Stomach (tissue), 9 donors: Measurements from ENCODE around the gene PFKL. TPM values are rescaled to one million over a fixed set of nuclear protein-coding genes. Genes with fewer than 3 reads are reported as not detected.
A peak's percentile ranks its signal among the peaks of the same experiment; 100 is the strongest.
"Not testable (repeated sequence)": the region's sequence is repeated elsewhere in the genome, so short reads cannot be mapped to it uniquely, and the experiment has no call there.

ENCODE experiments used
- DNase-seq, 2 donors: peaks; one replicate each; pipeline versions ENCODE4 v3.0.0 to v3.0.0-alpha.2; 2013 to 2019
- H3K27ac ChIP-seq, 5 donors: fragments of 200-600 bp in 4 of 5; sonication (generic) in 4 of 5; one replicate each; pipeline ENCODE4 v1.5.1; 2013 to 2019; ENCODE audit warnings: mild to moderate bottlenecking in 1 of 5, moderate library complexity in 1 of 5
- H3K27me3 ChIP-seq, 3 donors: fragments of 200-600 bp; sonication (generic); one replicate each; pipeline ENCODE4 v1.5.1; 2017 to 2019; ENCODE audit warnings: mixed run types in 1 of 3
- H3K36me3 ChIP-seq, 4 donors: fragments of 200-600 bp; sonication (generic); 1 replicate in 3 of 4; 2 replicates in 1 of 4; pipeline ENCODE4 v1.5.1; 2016 to 2019
- H3K4me1 ChIP-seq, 4 donors: fragments of 200-600 bp; sonication (generic); one replicate each; pipeline ENCODE4 v1.5.1; 2016 to 2019
- H3K4me3 ChIP-seq, 4 donors: fragments of 200-600 bp; sonication (generic) in 3 of 4; one replicate each; pipeline ENCODE4 v1.5.1; 2016 to 2019; ENCODE audit warnings: mild to moderate bottlenecking in 1 of 4
- H3K9me3 ChIP-seq, 4 donors: fragments of 200-600 bp; sonication (generic); one replicate each; pipeline ENCODE4 v1.5.1; 2016 to 2019
- CTCF ChIP-seq, 7 experiments: fragments of 450-650 bp in 4 of 7; fragments of 200-600 bp in 3 of 7; sonication (generic) in 3 of 7; IDR thresholded peaks; one replicate each; pipeline ENCODE4 v1.5.1; 2016 to 2019; ENCODE audit warnings: antibody characterized with exemption in 7 of 7, control low read depth in 2 of 7, mild to moderate bottlenecking in 1 of 7
- EP300 ChIP-seq: sonication (generic); formaldehyde crosslinking; IDR thresholded peaks from one replicate; pipeline ENCODE4 v1.6.1; 2017; ENCODE audit warnings: antibody characterized with exemption
- POLR2A ChIP-seq, 4 donors: fragments of 450-650 bp; IDR thresholded peaks; one replicate each; pipeline ENCODE4 v1.6.1; 2016; ENCODE audit warnings: antibody characterized with exemption in 4 of 4, control low read depth in 2 of 4, mild to moderate bottlenecking in 1 of 4, moderate library complexity in 1 of 4
- POLR2AphosphoS5 ChIP-seq, 3 donors: sonication (generic); formaldehyde crosslinking; IDR thresholded peaks; one replicate each; pipeline ENCODE4 v1.6.1; 2016; ENCODE audit warnings: antibody characterized with exemption in 3 of 3
- WGBS, 5 donors: extraction: QIAGEN DNeasy Blood & Tissue Kit in 3 of 5; methylation state at CpG; one replicate each; pipeline versions ENCODE4 v1.1.5 to v1.1.7; 2013 to 2018; 5-methylcytosine and 5-hydroxymethylcytosine counted together
- intact Hi-C: fragments of 100-400 bp; cut with DNase I; formaldehyde crosslinking; loops from one replicate; pipeline ENCODE4 v1.15.1; 2023; ENCODE audit warnings: low total_unique reads
- polyA plus RNA-seq, 3 donors: library from polyadenylated mRNA; stranded (reverse); fragments of 200-250 nt; gene quantifications; one replicate each; pipeline ENCODE4 v1.2.3, GENCODE V29; 2013
- total RNA-seq, 5 donors: library from RNA; depleted of rRNA; stranded (reverse); fragments of >200 nt; gene quantifications; one replicate each; pipeline versions ENCODE4 v1.1.0 to v1.2.3, GENCODE V29; 2014 to 2016
- donor health status: healthy with polysubstance abuse.
- donor health status: Bipolar disorder and iron deficiency.
- donor health status: healthy.

Gene PFKL
- total and polyA plus RNA-seq, 8 donors, result 83.0 to 283 (median 130) TPM

GRCh38 chr21:44360159-44360558 lies 60.3 kb downstream of the PFKL start:
- intact Hi-C loops, result no loop called here
- H3K27me3 ChIP-seq, result peaks cover 0 to 22% (median 0%) of the 10 kb centered on the region in 3 donors
- WGBS, 5 donors, result 44 to 55% (median 45%) methylated on average over 8 of the region's 8 CpGs

GRCh38 chr21:44361903-44362302 lies 62.0 kb downstream of the PFKL start:
- WGBS, 5 donors, result 85 to 92% (median 89%) methylated on average over 5 of the region's 5 CpGs
- Histone ChIP-seq H3K9me3 (peaks cover 0 to 19% (median 16%) of the 10 kb centered on the region in 4 donors), H3K27me3 (peaks cover 0 to 25% (median 3%) of the 10 kb centered on the region in 3 donors)
- H3K4me1 ChIP-seq, H3K36me3 ChIP-seq, H3K27ac ChIP-seq, H3K4me3 ChIP-seq, intact Hi-C loops, DNase-seq: not testable (repeated sequence)

More at GRCh38 chr21:44360159-44360558, 60.3 kb downstream of the PFKL start:
- no peak overlapping the region for H3K4me3 ChIP-seq
- DNase-seq, result no peak
- H3K4me1 ChIP-seq, result peaks cover 0 to 2% (median 0%) of the 10 kb centered on the region in 4 donors
- TF ChIP-seq CTCF (IDR thresholded peaks at IDR 0.05) (no peak), POLR2AphosphoS5 (IDR thresholded peaks at IDR 0.05) (no peak), POLR2A (IDR thresholded peaks at IDR 0.05) (no peak), EP300 (no peak)
- peak overlapping the region in 2 of 5 donors; percentile 22 to 28 for H3K27ac ChIP-seq
- H3K9me3 ChIP-seq, result peaks cover 0 to 19% (median 16%) of the 10 kb centered on the region in 4 donors
- H3K36me3 ChIP-seq, result peaks cover 0 to 6% (median 0%) of the 10 kb centered on the region in 4 donors

GRCh38 chr21:44363278-44363677 lies 63.4 kb downstream of the PFKL start:
- Histone ChIP-seq H3K4me1 (no peaks in the 10 kb centered on the region), H3K27me3 (peaks cover 0 to 29% (median 3%) of the 10 kb centered on the region in 3 donors), H3K9me3 (peaks cover 0 to 19% (median 16%) of the 10 kb centered on the region in 4 donors), H3K4me3 (no peak overlapping the region), H3K36me3 (no peaks in the 10 kb centered on the region), H3K27ac (no peak overlapping the region)
- no peak for DNase-seq
- WGBS, 5 donors, result 91 to 100% (median 93%) methylated on average over 1 of the region's 1 CpG
- intact Hi-C loops, result no loop called here
- TF ChIP-seq POLR2A (IDR thresholded peaks at IDR 0.05) (no peak), POLR2AphosphoS5 (IDR thresholded peaks at IDR 0.05) (no peak), EP300 (no peak), CTCF (IDR thresholded peaks at IDR 0.05) (no peak)

- no peak for DNase-seq
- H3K27me3 ChIP-seq, result peaks cover 0 to 40% (median 9%) of the 10 kb centered on the region in 3 donors
- TF ChIP-seq POLR2A (IDR thresholded peaks at IDR 0.05) (no peak), POLR2AphosphoS5 (IDR thresholded peaks at IDR 0.05) (no peak), EP300 (no peak), CTCF (IDR thresholded peaks at IDR 0.05) (no peak)
- H3K4me1 ChIP-seq, result peaks cover 0 to 6% (median 3%) of the 10 kb centered on the region in 4 donors
- peaks cover 0 to 19% (median 16%) of the 10 kb centered on the region in 4 donors for H3K9me3 ChIP-seq
- no peak overlapping the region for H3K27ac ChIP-seq
- intact Hi-C loops, result no loop called here
- H3K4me3 ChIP-seq, result no peak overlapping the region
- no peaks in the 10 kb centered on the region for H3K36me3 ChIP-seq
- WGBS, 5 donors, result 73 to 82% (median 80%) methylated on average over 21 to 22 of the region's 22 CpGs
These were observed 64.5 kb downstream of the PFKL start for GRCh38 chr21:44364151-44365053.
